Measurements from ENCODE around the gene COL18A1.

Gene COL18A1

DNA sequence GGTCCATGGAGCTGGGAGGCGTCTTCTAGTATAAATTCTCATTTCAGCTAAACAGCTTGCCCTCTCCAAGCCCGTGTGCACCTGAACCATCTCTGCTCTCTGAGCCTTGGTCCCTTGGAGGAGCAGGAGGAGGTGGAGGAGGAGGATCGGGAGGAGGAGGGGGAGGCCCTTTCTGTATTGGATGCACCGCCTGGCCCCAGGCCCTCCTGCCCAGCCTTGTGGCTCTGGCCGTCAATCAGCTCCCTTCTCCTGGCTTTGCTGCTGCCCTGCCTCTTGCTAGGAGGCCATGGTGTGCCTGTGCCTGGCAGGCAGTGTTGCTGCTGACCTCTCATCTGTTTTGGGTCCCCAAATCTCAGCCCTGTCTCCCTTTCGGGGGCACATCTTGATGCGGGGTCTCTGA, 9.0 kb downstream of the COL18A1 start:
- Histone ChIP-seq H4K20me1 (ENCODE audit: insufficient read depth, low read length) (no peaks in the 10 kb centered on the region), H3K4me3 (ENCODE audit: low read length) (no peak overlapping the region), H3K79me2 (ENCODE audit: low read length) (no peaks in the 10 kb centered on the region), H2AFZ (ENCODE audit: low read depth, low read length) (no peak overlapping the region), H3K27ac (ENCODE audit: low read length) (no peak overlapping the region), H3K9ac (ENCODE audit: low read length) (no peak overlapping the region), H3K9me3 (ENCODE audit: insufficient read depth, low read length) (no peaks in the 10 kb centered on the region), H3K4me1 (ENCODE audit: low read length) (no peaks in the 10 kb centered on the region), H3K27me3 (ENCODE audit: low read depth, low read length) (no peaks in the 10 kb centered on the region), H3K36me3 (replicated peaks; ENCODE audit: low read depth, low read length) (no peaks in the 10 kb centered on the region), H3K4me2 (ENCODE audit: low read length) (no peak overlapping the region)
- TF ChIP-seq CTCF (IDR thresholded peaks at IDR 0.05; ENCODE audit: low read depth, low read length) (no peak), EZH2phosphoT487 (IDR thresholded peaks at IDR 0.05; ENCODE audit: low read depth) (no peak)

DNA sequence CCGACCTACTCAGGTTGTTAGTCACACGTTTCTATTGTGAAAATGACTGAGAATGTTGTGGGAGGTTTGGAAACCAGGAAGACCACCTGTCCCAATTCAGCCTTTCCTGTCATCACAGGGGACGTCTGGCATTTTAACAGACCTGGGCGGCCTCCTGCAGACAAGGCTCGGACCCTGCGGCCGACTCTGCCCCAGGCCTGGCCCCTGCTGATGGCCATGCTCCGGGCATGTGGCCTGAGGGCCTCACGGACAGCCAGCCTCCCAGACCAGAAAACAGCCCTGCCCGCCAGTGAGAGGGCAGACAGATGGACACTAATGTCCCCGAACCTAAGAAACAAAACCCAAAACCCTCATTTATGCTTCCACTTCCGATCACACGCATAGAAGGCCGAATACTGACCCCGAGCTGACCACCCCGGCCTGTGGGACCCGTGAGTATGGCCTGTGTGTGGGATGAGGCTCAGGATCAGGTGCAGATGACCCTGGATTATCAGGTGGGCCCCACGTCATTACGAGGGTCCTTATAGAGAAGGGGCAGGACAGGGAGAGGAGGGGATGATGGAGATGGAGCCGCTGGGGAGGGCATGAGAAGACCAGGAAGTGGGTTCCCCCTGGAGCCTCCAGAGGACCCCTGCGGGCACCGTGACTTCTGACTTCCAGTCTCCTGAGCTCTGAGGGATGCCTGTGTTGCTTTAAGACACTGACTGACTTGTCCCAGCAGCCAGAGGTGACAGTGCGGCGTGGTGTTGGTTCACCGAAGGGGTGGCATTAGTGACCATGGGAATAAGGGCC, 9.6 kb downstream of the COL18A1 start:
- Histone ChIP-seq H3K9me3 (ENCODE audit: insufficient read depth, low read length) (no peaks in the 10 kb centered on the region), H3K9ac (ENCODE audit: low read length) (no peak overlapping the region), H3K79me2 (ENCODE audit: low read length) (no peaks in the 10 kb centered on the region), H3K4me1 (ENCODE audit: low read length) (no peaks in the 10 kb centered on the region), H3K36me3 (replicated peaks; ENCODE audit: low read depth, low read length) (no peaks in the 10 kb centered on the region), H3K4me3 (ENCODE audit: low read length) (no peak overlapping the region), H3K4me2 (ENCODE audit: low read length) (no peak overlapping the region), H3K27me3 (ENCODE audit: low read depth, low read length) (no peaks in the 10 kb centered on the region), H2AFZ (ENCODE audit: low read depth, low read length) (no peak overlapping the region), H4K20me1 (ENCODE audit: insufficient read depth, low read length) (no peaks in the 10 kb centered on the region), H3K27ac (ENCODE audit: low read length) (no peak overlapping the region)
- no peak for TF ChIP-seq EZH2phosphoT487 (IDR thresholded peaks at IDR 0.05; ENCODE audit: low read depth)

DNA sequence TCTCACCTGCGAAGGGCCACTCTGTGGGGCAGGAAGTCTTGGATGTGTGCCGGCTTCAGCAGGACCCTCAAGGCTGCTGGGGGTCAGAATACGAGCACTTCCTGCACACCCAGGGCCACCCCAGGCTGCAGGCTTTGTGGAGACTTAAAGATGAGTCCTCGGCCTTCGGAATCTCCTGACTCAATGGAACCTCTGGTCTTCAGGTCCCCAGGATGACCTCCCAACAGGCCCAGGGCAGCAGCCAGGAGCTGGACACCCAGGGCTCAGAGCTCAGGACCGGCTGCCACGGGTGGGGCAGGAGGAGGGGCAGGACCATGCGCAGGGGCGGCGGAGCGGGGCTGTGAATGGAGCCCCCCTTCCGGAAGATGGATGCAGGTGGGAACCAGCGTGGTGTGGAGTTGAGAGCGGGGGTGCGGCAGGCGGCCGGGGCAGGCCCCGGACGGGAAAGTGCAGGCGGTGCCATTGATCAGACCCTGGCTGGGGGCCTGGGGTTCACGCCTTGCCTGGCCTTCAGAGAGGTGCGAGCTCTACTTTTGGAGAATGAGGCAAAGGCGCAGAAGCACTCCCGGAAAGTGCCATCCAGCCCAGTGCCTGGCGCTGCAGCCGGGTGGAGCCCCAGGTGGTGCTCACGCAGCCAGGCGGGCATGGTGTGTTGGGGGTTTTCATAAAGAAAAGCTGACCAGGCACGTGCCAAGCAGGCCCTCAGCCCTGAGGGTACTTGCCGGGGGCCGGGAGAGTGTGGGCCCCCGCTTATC, 10.4 kb downstream of the COL18A1 start:
- Histone ChIP-seq H2AFZ (ENCODE audit: low read depth, low read length) (no peak overlapping the region), H3K4me3 (ENCODE audit: low read length) (no peak overlapping the region), H3K27ac (ENCODE audit: low read length) (no peak overlapping the region), H3K9ac (ENCODE audit: low read length) (no peak overlapping the region), H3K4me2 (ENCODE audit: low read length) (no peak overlapping the region), H3K79me2 (ENCODE audit: low read length) (no peaks in the 10 kb centered on the region), H3K36me3 (replicated peaks; ENCODE audit: low read depth, low read length) (no peaks in the 10 kb centered on the region), H4K20me1 (ENCODE audit: insufficient read depth, low read length) (no peaks in the 10 kb centered on the region), H3K27me3 (ENCODE audit: low read depth, low read length) (no peaks in the 10 kb centered on the region), H3K9me3 (ENCODE audit: insufficient read depth, low read length) (no peaks in the 10 kb centered on the region), H3K4me1 (ENCODE audit: low read length) (no peaks in the 10 kb centered on the region)
- TF ChIP-seq CTCF (IDR thresholded peaks at IDR 0.05; ENCODE audit: low read depth, low read length) = no peak
- TF ChIP-seq EZH2phosphoT487 (IDR thresholded peaks at IDR 0.05; ENCODE audit: low read depth) = no peak

DNA sequence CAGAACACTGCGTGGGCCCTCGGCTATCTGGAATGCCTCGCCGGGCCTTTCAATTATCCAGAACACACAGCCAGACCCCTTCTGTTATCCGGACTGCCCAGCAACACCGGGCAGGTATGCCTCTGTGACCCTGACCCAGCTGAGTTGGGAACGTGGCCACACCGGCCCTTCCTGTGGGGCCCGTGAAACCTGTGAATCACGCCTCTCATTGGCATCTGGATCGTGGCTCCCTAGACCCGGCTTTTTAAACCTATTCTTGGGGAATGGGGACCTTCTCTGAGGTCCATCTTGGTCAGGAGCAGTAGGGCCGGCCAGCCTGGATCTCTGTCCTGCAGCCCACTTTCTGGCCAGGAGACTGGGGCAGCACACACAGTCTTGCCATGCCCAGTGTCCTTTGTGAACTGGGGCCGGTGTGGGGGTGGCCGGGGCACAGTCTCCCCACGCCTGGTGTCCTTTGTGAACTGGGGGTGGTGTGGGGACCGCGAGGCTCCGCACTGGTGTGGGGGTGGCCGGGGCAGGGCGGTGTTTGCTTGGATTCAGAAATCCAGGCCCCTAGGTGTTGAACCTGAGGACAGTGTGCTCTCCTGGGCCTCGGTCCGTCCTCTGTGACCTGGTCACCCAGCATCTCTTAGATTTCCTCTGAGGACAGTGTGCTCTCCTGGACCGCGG, 11.1 kb downstream of the COL18A1 start:
- H3K36me3 ChIP-seq (replicated peaks; ENCODE audit: low read depth, low read length) = no peaks in the 10 kb centered on the region
- no peaks in the 10 kb centered on the region for H3K79me2 ChIP-seq (ENCODE audit: low read length)
- no peaks in the 10 kb centered on the region for H3K9me3 ChIP-seq (ENCODE audit: insufficient read depth, low read length)
- no peak overlapping the region for H3K4me2 ChIP-seq (ENCODE audit: low read length)
- H4K20me1 ChIP-seq (ENCODE audit: insufficient read depth, low read length) = no peaks in the 10 kb centered on the region
- no peak overlapping the region for H3K4me3 ChIP-seq (ENCODE audit: low read length)
- H2AFZ ChIP-seq (ENCODE audit: low read depth, low read length) = no peak overlapping the region
- TF ChIP-seq EZH2phosphoT487 (IDR thresholded peaks at IDR 0.05; ENCODE audit: low read depth) (no peak), CTCF (IDR thresholded peaks at IDR 0.05; ENCODE audit: low read depth, low read length) (no peak)
- no peaks in the 10 kb centered on the region for H3K27me3 ChIP-seq (ENCODE audit: low read depth, low read length)
- H3K4me1 ChIP-seq (ENCODE audit: low read length) = no peaks in the 10 kb centered on the region
- no peak overlapping the region for H3K9ac ChIP-seq (ENCODE audit: low read length)
- no peak overlapping the region for H3K27ac ChIP-seq (ENCODE audit: low read length)

All from OCI-LY3 (cell line).